IMR-90 (cell line): ENCODE data around the gene SRPK3.

Experiments
- BHLHE40 ChIP-seq: fragments of 150-350 bp; IDR thresholded peaks from 2 replicates; pipeline ENCODE4 v1.6.1; 2016; ENCODE audit warnings: mild to moderate bottlenecking, low read depth, low read length
- CEBPB ChIP-seq: IDR thresholded peaks from 2 replicates; pipeline ENCODE4 v1.6.1; 2012; ENCODE audit warnings: low read depth, low read length, improper control_type of control experiment
- ELK1 ChIP-seq: fragments of 150-350 bp; IDR thresholded peaks from 2 replicates; pipeline ENCODE4 v1.6.1; 2016; ENCODE audit warnings: low read depth, mild to moderate bottlenecking, low read length, moderate library complexity, borderline replicate concordance
- MAFK ChIP-seq: IDR thresholded peaks from 2 replicates; pipeline ENCODE4 v1.6.1; 2012; ENCODE audit warnings: low read depth, low read length, improper control_type of control experiment
- NFE2L2 ChIP-seq: fragments of 150-350 bp; IDR thresholded peaks from 2 replicates; pipeline ENCODE4 v1.6.1; 2016; ENCODE audit warnings: low read depth, mild to moderate bottlenecking, low read length
- POLR2A ChIP-seq: IDR thresholded peaks from 2 replicates; pipeline ENCODE4 v1.6.1; 2012; ENCODE audit warnings: mild to moderate bottlenecking, low read depth, low read length
- RFX5 ChIP-seq: IDR thresholded peaks from 2 replicates; pipeline ENCODE4 v1.8.0; 2012; ENCODE audit warnings: low read depth, mild to moderate bottlenecking, low read length, moderate library complexity
- SMC3 ChIP-seq: fragments of 150-350 bp; IDR thresholded peaks from 2 replicates; pipeline ENCODE4 v1.6.1; 2016; ENCODE audit warnings: low read depth, mild to moderate bottlenecking, antibody characterized with exemption, low read length, moderate library complexity
- TF ChIP-seq, protein P1 (sequence below): conservative IDR thresholded peaks from 2 replicates; pipeline ENCODE4 v1.5.1; 2012; ENCODE audit warnings: mild to moderate bottlenecking, low read depth, low read length, improper control_type of control experiment

DNA sequence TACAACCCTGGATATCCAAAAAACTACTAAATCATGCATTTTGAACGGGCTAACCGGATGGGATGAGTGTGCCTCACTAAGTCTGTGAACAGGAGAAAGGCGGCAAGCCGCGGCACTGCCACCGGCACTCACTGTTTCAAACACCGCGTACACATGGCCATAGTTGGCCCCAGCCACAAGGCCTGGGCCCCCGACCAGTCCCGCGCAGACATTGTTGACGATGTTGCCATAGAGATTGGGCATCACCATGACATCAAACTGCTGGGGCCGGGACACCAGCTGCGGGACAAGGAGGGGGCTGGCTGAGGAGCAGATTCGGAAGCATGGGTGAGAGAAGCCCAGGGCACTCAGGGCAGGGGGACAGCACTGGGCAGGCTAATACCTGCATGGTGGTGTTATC lies 5.8 kb downstream of the SRPK3 start:
- TF ChIP-seq, protein P1, sequence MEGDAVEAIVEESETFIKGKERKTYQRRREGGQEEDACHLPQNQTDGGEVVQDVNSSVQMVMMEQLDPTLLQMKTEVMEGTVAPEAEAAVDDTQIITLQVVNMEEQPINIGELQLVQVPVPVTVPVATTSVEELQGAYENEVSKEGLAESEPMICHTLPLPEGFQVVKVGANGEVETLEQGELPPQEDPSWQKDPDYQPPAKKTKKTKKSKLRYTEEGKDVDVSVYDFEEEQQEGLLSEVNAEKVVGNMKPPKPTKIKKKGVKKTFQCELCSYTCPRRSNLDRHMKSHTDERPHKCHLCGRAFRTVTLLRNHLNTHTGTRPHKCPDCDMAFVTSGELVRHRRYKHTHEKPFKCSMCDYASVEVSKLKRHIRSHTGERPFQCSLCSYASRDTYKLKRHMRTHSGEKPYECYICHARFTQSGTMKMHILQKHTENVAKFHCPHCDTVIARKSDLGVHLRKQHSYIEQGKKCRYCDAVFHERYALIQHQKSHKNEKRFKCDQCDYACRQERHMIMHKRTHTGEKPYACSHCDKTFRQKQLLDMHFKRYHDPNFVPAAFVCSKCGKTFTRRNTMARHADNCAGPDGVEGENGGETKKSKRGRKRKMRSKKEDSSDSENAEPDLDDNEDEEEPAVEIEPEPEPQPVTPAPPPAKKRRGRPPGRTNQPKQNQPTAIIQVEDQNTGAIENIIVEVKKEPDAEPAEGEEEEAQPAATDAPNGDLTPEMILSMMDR = no peak
- TF ChIP-seq BHLHE40 (no peak), POLR2A (no peak), RFX5 (no peak), SMC3 (no peak), MAFK (no peak), ELK1 (no peak), CEBPB (no peak), NFE2L2 (no peak)
